ENCODE results near the gene SNRPB2.

SNRPB2 gene

GRCh38 chr20:16729565-16730460 is at the start of gene SNRPB2:
Gene SNRPB2 (plus strand): TSS chr20:16730026. CDS start chr20:16731703, 1,677 bp downstream.
- peak; percentile 91 for DNase-seq

- DNase-seq: no peak
Observed at GRCh38 chr20:16684416-16684815, 45.4 kb upstream of the SNRPB2 start.

GRCh38 chr20:16689906-16690305 is 39.9 kb upstream of the SNRPB2 start:
- no peak for DNase-seq

- DNase-seq: no peak
Observed at GRCh38 chr20:16691381-16691780, 38.4 kb upstream of the SNRPB2 start.

GRCh38 chr20:16692009-16692408 is 37.8 kb upstream of the SNRPB2 start:
- DNase-seq: no peak

- DNase-seq: no peak
Observed at GRCh38 chr20:16692442-16692841, 37.4 kb upstream of the SNRPB2 start.

GRCh38 chr20:16693278-16693677 is 36.5 kb upstream of the SNRPB2 start:
- DNase-seq: no peak

GRCh38 chr20:16694161-16694560 is 35.7 kb upstream of the SNRPB2 start:
- DNase-seq: no peak

GRCh38 chr20:16695628-16696027 is 34.2 kb upstream of the SNRPB2 start:
- DNase-seq: no peak

GRCh38 chr20:16699293-16699692 is 30.5 kb upstream of the SNRPB2 start:
- no peak for DNase-seq

- DNase-seq: peak; percentile 39
Observed at GRCh38 chr20:16701296-16701695, 28.5 kb upstream of the SNRPB2 start.

GRCh38 chr20:16703570-16703969 is 26.3 kb upstream of the SNRPB2 start:
- no peak for DNase-seq

- DNase-seq: no peak
Observed at GRCh38 chr20:16707674-16708073, 22.2 kb upstream of the SNRPB2 start.

GRCh38 chr20:16708602-16709001 is 21.2 kb upstream of the SNRPB2 start:
- DNase-seq: no peak

GRCh38 chr20:16709017-16709416 is 20.8 kb upstream of the SNRPB2 start:
- no peak for DNase-seq

GRCh38 chr20:16710781-16711180 is 19.0 kb upstream of the SNRPB2 start:
- DNase-seq: no peak

GRCh38 chr20:16711661-16712258 is 18.1 kb upstream of the SNRPB2 start:
- DNase-seq: no peak

GRCh38 chr20:16712511-16712947 is 17.3 kb upstream of the SNRPB2 start:
- no peak for DNase-seq

GRCh38 chr20:16713066-16713465 is 16.8 kb upstream of the SNRPB2 start:
- no peak for DNase-seq

GRCh38 chr20:16714242-16714641 is 15.6 kb upstream of the SNRPB2 start:
- DNase-seq: no peak

- no peak for DNase-seq
Observed at GRCh38 chr20:16714751-16715150, 15.1 kb upstream of the SNRPB2 start.

- DNase-seq: no peak
Observed at GRCh38 chr20:16719421-16719820, 10.4 kb upstream of the SNRPB2 start.

GRCh38 chr20:16729080-16729479 is 746 bp upstream of the SNRPB2 start:
- DNase-seq: no peak

GRCh38 chr20:16732506-16733152 is 2.8 kb downstream of the SNRPB2 start:
- DNase-seq: no peak
